H1 (cell line): ENCODE measurements around the gene ITPR1. TPM values are rescaled to one million over a fixed set of nuclear protein-coding genes. Genes with fewer than 3 reads are reported as not detected.

Source experiments
- CTCF ChIA-PET: fragments of 300-600 bp; sonication (Branson Sonifier 250); formaldehyde crosslinking; loops from one replicate; lab custom pipeline; 2021; ENCODE audit not compliant: partially characterized antibody; lab: Charles Lee
- POLR2A ChIA-PET: fragments of 300-600 bp; sonication (Branson Sonifier 250); formaldehyde crosslinking; loops from one replicate; lab custom pipeline; 2021; ENCODE audit warnings: inconsistent platforms; ENCODE audit not compliant: partially characterized antibody; lab: Charles Lee
- DNase-seq, 2 experiments: peaks; one replicate each; pipeline versions ENCODE4 v3.0.0 to v3.0.0-alpha.2; 2010 to 2022; ENCODE audit warnings: low spot score in 2 of 2, low read depth in 1 of 2, mixed read lengths in 1 of 2
- FAIRE-seq: peaks from 2 replicates; lab custom pipeline; 2011; peaks lifted over from hg19 to GRCh38; lab: Jason Lieb, UNC
- H2AFZ ChIP-seq: 2 replicates; pipeline ENCODE4 v1.8.1; 2012; ENCODE audit warnings: low read length, inconsistent platforms
- H2AK5ac ChIP-seq: 2 replicates; pipeline ENCODE4 v1.6.1; 2013; ENCODE audit warnings: low read depth, low read length
- H2BK120ac ChIP-seq: replicated peaks from 2 replicates; pipeline ENCODE3; 2013; ENCODE audit warnings: low read depth, low read length, inconsistent platforms
- H2BK12ac ChIP-seq: 2 replicates; pipeline ENCODE4 v1.6.1; 2013; ENCODE audit warnings: low read depth, low read length
- H2BK15ac ChIP-seq: 2 replicates; pipeline ENCODE4 v1.6.1; 2013; ENCODE audit warnings: low read length
- H2BK20ac ChIP-seq: 2 replicates; pipeline ENCODE4 v1.6.1; 2013; ENCODE audit warnings: low read length
- H2BK5ac ChIP-seq: 2 replicates; pipeline ENCODE4 v1.6.1; 2013; ENCODE audit warnings: low read depth, low read length
- H3K14ac ChIP-seq: 2 replicates; pipeline ENCODE4 v1.6.1; 2013; ENCODE audit warnings: inconsistent platforms; ENCODE audit not compliant: insufficient read length
- H3K18ac ChIP-seq: 2 replicates; pipeline ENCODE4 v1.6.1; 2013; ENCODE audit warnings: low read length; ENCODE audit errors: extremely low read depth
- H3K23ac ChIP-seq: 2 replicates; pipeline ENCODE4 v1.6.1; 2013; ENCODE audit warnings: inconsistent platforms; ENCODE audit not compliant: insufficient read length
- H3K23me2 ChIP-seq: 2 replicates; pipeline ENCODE4 v1.6.1; 2013; ENCODE audit warnings: low read depth, low read length
- H3K27ac ChIP-seq: 2 replicates; pipeline ENCODE4 v1.6.1; 2011; ENCODE audit warnings: low read depth, low read length, inconsistent platforms
- H3K27me3 ChIP-seq, 4 experiments: replicated peaks in 1 of 4; 1 replicate in 1 of 4; 2 replicates in 3 of 4; pipeline versions ENCODE4 v1.6.1 to v1.8.1; 2011 to 2013; ENCODE audit warnings: low read length in 3 of 4, mild to moderate bottlenecking in 3 of 4, inconsistent platforms in 2 of 4, mixed read lengths in 2 of 4, moderate library complexity in 1 of 4; ENCODE audit not compliant: control insufficient read depth in 3 of 4, insufficient read depth in 3 of 4; ENCODE audit errors: extremely low read depth in 1 of 4
- H3K36me3 ChIP-seq, 4 experiments: 2 replicates each; pipeline versions ENCODE4 v1.6.1 to v1.8.1; 2011 to 2013; ENCODE audit warnings: mild to moderate bottlenecking in 4 of 4, low read length in 3 of 4, moderate library complexity in 2 of 4, control low read depth in 1 of 4, inconsistent platforms in 1 of 4; ENCODE audit not compliant: insufficient read depth in 4 of 4, control insufficient read depth in 2 of 4
- H3K4ac ChIP-seq: replicated peaks from 2 replicates; pipeline ENCODE3; 2013; ENCODE audit warnings: low read length, low read depth, mixed read lengths, inconsistent platforms; ENCODE audit not compliant: insufficient read length
- H3K4me1 ChIP-seq, 4 experiments: replicated peaks in 1 of 4; 1 replicate in 1 of 4; 2 replicates in 3 of 4; pipeline versions ENCODE4 v1.6.1 to v1.8.1; 2011 to 2013; ENCODE audit warnings: low read length in 3 of 4, inconsistent platforms in 2 of 4, mixed read lengths in 1 of 4; ENCODE audit not compliant: insufficient read depth in 4 of 4, control insufficient read depth in 3 of 4
- H3K4me2 ChIP-seq, 2 experiments: 2 replicates each; pipeline versions ENCODE4 v1.6.1 to v1.8.1; 2011 to 2013; ENCODE audit warnings: low read depth in 2 of 2, low read length in 2 of 2, control low read depth in 1 of 2, inconsistent platforms in 1 of 2, mild to moderate bottlenecking in 1 of 2; ENCODE audit not compliant: insufficient read depth in 1 of 2
- H3K4me3 ChIP-seq, 4 experiments: fragments of 200-600, 300-600 bp in 1 of 4; sonication (generic), shearing (Covaris generic), sonication (Bioruptor Twin) in 1 of 4; 2 replicates each; pipeline versions ENCODE4 v1.5.1 to v1.8.1; 2011 to 2016; ENCODE audit warnings: low read length in 4 of 4, low read depth in 3 of 4, control low read depth in 2 of 4, inconsistent platforms in 2 of 4, mild to moderate bottlenecking in 2 of 4, mixed read lengths in 1 of 4, moderate library complexity in 1 of 4; ENCODE audit not compliant: insufficient read depth in 2 of 4; ENCODE audit errors: extremely low read depth in 1 of 4
- H3K56ac ChIP-seq: replicated peaks from 2 replicates; pipeline ENCODE3; 2013; ENCODE audit warnings: low read depth, mild to moderate bottlenecking, mixed read lengths, low read length, inconsistent platforms; ENCODE audit not compliant: insufficient read length
- H3K79me1 ChIP-seq: 2 replicates; pipeline ENCODE4 v1.6.1; 2013; ENCODE audit warnings: low read depth, low read length, control low read depth
- H3K79me2 ChIP-seq, 2 experiments: 2 replicates each; pipeline versions ENCODE4 v1.6.1 to v1.8.1; 2012 to 2013; ENCODE audit warnings: low read length in 2 of 2, mild to moderate bottlenecking in 2 of 2, inconsistent platforms in 1 of 2; ENCODE audit not compliant: insufficient read depth in 2 of 2, control insufficient read depth in 1 of 2
- H3K9ac ChIP-seq, 4 experiments: replicated peaks in 1 of 4; 1 replicate in 1 of 4; 2 replicates in 3 of 4; pipeline versions ENCODE4 v1.6.1 to v1.8.1; 2011 to 2013; ENCODE audit warnings: low read depth in 3 of 4, low read length in 3 of 4, control low read depth in 2 of 4, mild to moderate bottlenecking in 2 of 4, moderate library complexity in 2 of 4, inconsistent platforms in 1 of 4; ENCODE audit errors: extremely low read depth in 1 of 4
- H3K9me3 ChIP-seq, 2 experiments: 2 replicates each; pipeline versions ENCODE4 v1.6.1 to v1.8.1; 2012 to 2013; ENCODE audit warnings: mild to moderate bottlenecking in 2 of 2, moderate library complexity in 2 of 2, control low read depth in 1 of 2, inconsistent platforms in 1 of 2, low read depth in 1 of 2, low read length in 1 of 2, mixed read lengths in 1 of 2; ENCODE audit not compliant: insufficient read depth in 2 of 2
- H4K20me1 ChIP-seq, 2 experiments: replicated peaks in 1 of 2; 2 replicates each; pipeline versions ENCODE3 to v1.8.1; 2011 to 2013; ENCODE audit warnings: inconsistent platforms in 2 of 2, low read length in 2 of 2, mild to moderate bottlenecking in 1 of 2; ENCODE audit not compliant: insufficient read depth in 2 of 2, control insufficient read depth in 1 of 2
- H4K5ac ChIP-seq: 2 replicates; pipeline ENCODE4 v1.6.1; 2013; ENCODE audit warnings: low read length, low read depth, mixed read lengths, inconsistent platforms; ENCODE audit not compliant: insufficient read length
- H4K8ac ChIP-seq: 2 replicates; pipeline ENCODE4 v1.8.0; 2013; ENCODE audit warnings: mild to moderate bottlenecking, moderate library complexity, low read length, inconsistent platforms; ENCODE audit not compliant: insufficient read depth; ENCODE audit errors: extremely low read depth
- H4K91ac ChIP-seq: replicated peaks from 2 replicates; pipeline ENCODE3; 2013; ENCODE audit warnings: low read length, mixed read lengths, inconsistent platforms; ENCODE audit not compliant: insufficient read length
- ASH2L ChIP-seq: fragments of 200-600, 300-600 bp; sonication (generic); IDR thresholded peaks from one replicate; pipeline ENCODE4 v1.7.1; 2017; ENCODE audit warnings: low read length
- CBX5 ChIP-seq: fragments of 300-800, 300-1000 bp; sonication (generic); IDR thresholded peaks from 2 replicates; pipeline ENCODE4 v1.7.1; 2016; ENCODE audit warnings: antibody characterized with exemption, low read length, low read depth
- EGR1 ChIP-seq: IDR thresholded peaks from 2 replicates; pipeline ENCODE4 v1.6.1; 2011; ENCODE audit warnings: low read depth, low read length, borderline replicate concordance
- EP300 ChIP-seq, 2 experiments: IDR thresholded peaks; 1 replicate in 1 of 2; 2 replicates in 1 of 2; pipeline ENCODE4 v1.6.1; 2011 to 2012; ENCODE audit warnings: low read depth in 2 of 2, low read length in 2 of 2, mild to moderate bottlenecking in 2 of 2, borderline replicate concordance in 1 of 2, inconsistent platforms in 1 of 2, moderate library complexity in 1 of 2
- FOSL1 ChIP-seq: IDR thresholded peaks from 2 replicates; pipeline ENCODE4 v1.6.1; 2011; ENCODE audit warnings: mild to moderate bottlenecking, low read depth, low read length, moderate library complexity; ENCODE audit not compliant: insufficient read depth
- GABPA ChIP-seq: IDR thresholded peaks from 2 replicates; pipeline ENCODE4 v1.6.1; 2011; ENCODE audit warnings: mild to moderate bottlenecking, low read length, moderate library complexity, borderline replicate concordance; ENCODE audit not compliant: insufficient read depth
- HDAC2 ChIP-seq, 2 experiments: fragments of 300-600 bp in 1 of 2; sonication (generic) in 1 of 2; IDR thresholded peaks; 2 replicates each; pipeline ENCODE4 v1.6.1; 2011 to 2012; ENCODE audit warnings: low read depth in 2 of 2, low read length in 2 of 2, mild to moderate bottlenecking in 2 of 2, moderate library complexity in 2 of 2, borderline replicate concordance in 1 of 2, inconsistent platforms in 1 of 2
- KDM5A ChIP-seq: fragments of 200-600 bp; IDR thresholded peaks from 2 replicates; pipeline ENCODE4 v1.7.1; 2012; ENCODE audit warnings: mild to moderate bottlenecking, low read length, inconsistent platforms, mixed read lengths
- NANOG ChIP-seq: IDR thresholded peaks from 2 replicates; pipeline ENCODE4 v1.6.1; 2011; ENCODE audit warnings: low read length, low read depth, mild to moderate bottlenecking, inconsistent platforms; ENCODE audit not compliant: insufficient read depth, poor library complexity, severe bottlenecking
- POLR2A ChIP-seq, 2 experiments: IDR thresholded peaks; 1 replicate in 1 of 2; 2 replicates in 1 of 2; pipeline ENCODE4 v1.6.1; 2011; ENCODE audit warnings: low read depth in 2 of 2, low read length in 2 of 2, mild to moderate bottlenecking in 2 of 2; ENCODE audit errors: control extremely low read depth in 1 of 2
- POLR2AphosphoS5 ChIP-seq: IDR thresholded peaks from 2 replicates; pipeline ENCODE4 v1.6.1; 2011; ENCODE audit warnings: low read depth, low read length
- RFX5 ChIP-seq: IDR thresholded peaks from 2 replicates; pipeline ENCODE4 v1.6.1; 2011; ENCODE audit warnings: low read depth, low read length, improper control_type of control experiment, borderline replicate concordance
- SP4 ChIP-seq: IDR thresholded peaks from 2 replicates; pipeline ENCODE4 v1.6.1; 2012; ENCODE audit warnings: low read length, inconsistent platforms
- TAF1 ChIP-seq: IDR thresholded peaks from 2 replicates; pipeline ENCODE4 v1.6.1; 2011; ENCODE audit warnings: mild to moderate bottlenecking, low read depth, low read length
- TBP ChIP-seq: IDR thresholded peaks from 2 replicates; pipeline ENCODE4 v1.6.1; 2011; ENCODE audit warnings: low read depth, low read length, improper control_type of control experiment
- TEAD4 ChIP-seq: IDR thresholded peaks from 2 replicates; pipeline ENCODE4 v1.6.1; 2012; ENCODE audit warnings: low read depth, low read length, inconsistent platforms, mixed read lengths
- WGBS, 2 experiments: shearing (Covaris generic) in 1 of 2; methylation state at CpG; one replicate each; pipeline versions ENCODE4 v1.1.6 to v1.1.7; 2013 to 2015; ENCODE audit warnings: low lambda C conversion rate in 2 of 2, mixed read lengths in 2 of 2, inconsistent platforms in 1 of 2, low coverage in 1 of 2, missing lambda C conversion rate in 1 of 2; ENCODE audit not compliant: insufficient replicate concordance in 2 of 2, insufficient coverage in 1 of 2, insufficient read length in 1 of 2; ENCODE audit errors: extremely low coverage in 1 of 2, missing lambda C conversion rate in 1 of 2; 5-methylcytosine and 5-hydroxymethylcytosine counted together
- polyA plus RNA-seq, 7 experiments: library from polyadenylated mRNA; depleted of rRNA in 3 of 7; stranded (reverse) in 5 of 7; unstranded in 2 of 7; fragments of >200 nt in 5 of 7; fragments of 200-250 nt in 2 of 7; gene quantifications; 1 replicate in 5 of 7; 2 replicates in 1 of 7; 4 replicates in 1 of 7; pipeline versions ENCODE4 v1.2.1 to v1.2.3, GENCODE V29; 2011 to 2013; ENCODE audit warnings: missing spikeins in 2 of 7, mixed read lengths in 2 of 7
- total RNA-seq: library from RNA; stranded (reverse); fragmentation: NEBNext Ultra II Directional; extraction: Animal tissue kit (Norgen Biotek cat#: 25700); gene quantifications from 2 replicates; pipeline ENCODE4 v1.2.1, GENCODE V29; 2021

The ITPR1 gene
- total and polyA plus RNA-seq, 2 of the 8 experiments (the other 6 are each of a cell fraction or from before 2014, with no cell fraction given): 2.5 to 16.3 TPM

- H4K5ac ChIP-seq: no peak overlapping the region
- H3K56ac ChIP-seq: no peak overlapping the region
- no peak overlapping the region for H3K4me2 ChIP-seq
- H3K79me1 ChIP-seq: no peaks in the 10 kb centered on the region
- H4K20me1 ChIP-seq: no peaks in the 10 kb centered on the region
- H3K4me3 ChIP-seq: no peak overlapping the region
- no peak overlapping the region for H3K27ac ChIP-seq
- H3K18ac ChIP-seq: no peak overlapping the region
- H2AK5ac ChIP-seq: no peak overlapping the region
- no peak overlapping the region for H3K9ac ChIP-seq
- H2BK5ac ChIP-seq: no peak overlapping the region
- no peak overlapping the region for H4K8ac ChIP-seq
- no peak overlapping the region for H4K91ac ChIP-seq
- FAIRE-seq (no peak), DNase-seq (no peak)
- no peaks in the 10 kb centered on the region for H3K36me3 ChIP-seq
- H3K9me3 ChIP-seq: no peaks in the 10 kb centered on the region
- no peak overlapping the region for H2BK15ac ChIP-seq
- H3K4ac ChIP-seq: no peak overlapping the region
- no peak overlapping the region for H3K23ac ChIP-seq
- H2BK20ac ChIP-seq: no peak overlapping the region
- H3K23me2 ChIP-seq: no peaks in the 10 kb centered on the region
- H3K4me1 ChIP-seq: peaks cover 0 to 5% (median 1%) of the 10 kb centered on the region in 4 experiments; a peak in 3 of 7 replicates
- H2BK12ac ChIP-seq: no peak overlapping the region
- ChIA-PET CTCF (no interaction called here), POLR2A (no interaction called here)
- no peak overlapping the region for H2BK120ac ChIP-seq
- H3K14ac ChIP-seq: no peak overlapping the region
- H3K27me3 ChIP-seq: no peaks in the 10 kb centered on the region
- WGBS, 2 experiments: 84% methylated on average over 5 of the region's 5 CpGs; no CpG with 5 or more reads in 1 of the 2 experiments
- H2AFZ ChIP-seq: no peak overlapping the region
- no peaks in the 10 kb centered on the region for H3K79me2 ChIP-seq
- TF ChIP-seq ASH2L: no peak
- no peak for TF ChIP-seq NANOG
- no peak for TF ChIP-seq FOSL1
- no peak for TF ChIP-seq TAF1
- TF ChIP-seq EGR1: no peak
- TF ChIP-seq POLR2AphosphoS5: no peak
- no peak for TF ChIP-seq SP4
- TF ChIP-seq EP300 (IDR thresholded peaks at IDR 0.05; ENCODE audit: borderline replicate concordance in 1 of 2, low read depth in 2 of 2, low read length in 2 of 2): no peak
- TF ChIP-seq KDM5A: no peak
- no peak for TF ChIP-seq TEAD4
- no peak for TF ChIP-seq POLR2A (IDR thresholded peaks at IDR 0.05; ENCODE audit: control extremely low read depth in 1 of 2, low read depth in 2 of 2, low read length in 2 of 2)
- TF ChIP-seq CBX5: no peak
- no peak for TF ChIP-seq TBP
- TF ChIP-seq HDAC2 (IDR thresholded peaks at IDR 0.05; ENCODE audit: borderline replicate concordance in 1 of 2, low read depth in 2 of 2, low read length in 2 of 2): no peak
- TF ChIP-seq GABPA: no peak
- no peak for TF ChIP-seq RFX5
These were observed 35.2 kb downstream of the ITPR1 start for GRCh38 chr3:4528320-4528719.
